HEK293T (cell line): ENCODE measurements around the gene ITGB2.

Source experiments
- CTCF ChIA-PET: fragments of 350-600 bp; formaldehyde crosslinking; extraction: SDS; loops from one replicate; lab custom pipeline; 2021; ENCODE audit warnings: antibody characterized with exemption, inconsistent platforms; lab: Yijun Ruan, JAX
- POLR2A ChIA-PET: fragments of 350-600 bp; formaldehyde crosslinking; extraction: SDS; loops from one replicate; lab custom pipeline; 2020; ENCODE audit warnings: antibody characterized with exemption, inconsistent platforms; lab: Yijun Ruan, JAX
- DNase-seq: peaks from one replicate; pipeline ENCODE4 v3.0.0; 2012; ENCODE audit warnings: mixed read lengths; ENCODE audit errors: extremely low spot score
- ARNT ChIP-seq: fragments of 450-650 bp; IDR thresholded peaks from 2 replicates; pipeline ENCODE4 v1.6.1; 2017; ENCODE audit warnings: mild to moderate bottlenecking
- BHLHE40 ChIP-seq: fragments of 450-650 bp; IDR thresholded peaks from 2 replicates; pipeline ENCODE4 v1.6.1; 2016; ENCODE audit warnings: mild to moderate bottlenecking, moderate library complexity, borderline replicate concordance
- CTBP1 ChIP-seq: fragments of 450-650 bp; IDR thresholded peaks from 2 replicates; pipeline ENCODE4 v1.6.1; 2016; ENCODE audit warnings: borderline replicate concordance
- ELF4 ChIP-seq: fragments of 450-650 bp; IDR thresholded peaks from 2 replicates; pipeline ENCODE4 v1.6.1; 2017; ENCODE audit warnings: antibody characterized with exemption
- FOXA1 ChIP-seq: fragments of 450-650 bp; IDR thresholded peaks from 2 replicates; pipeline ENCODE4 v1.6.1; 2016; ENCODE audit warnings: mild to moderate bottlenecking
- FOXK2 ChIP-seq: fragments of 450-650 bp; IDR thresholded peaks from 2 replicates; pipeline ENCODE4 v1.6.1; 2016; ENCODE audit warnings: mild to moderate bottlenecking
- FOXM1 ChIP-seq: fragments of 450-650 bp; IDR thresholded peaks from 2 replicates; pipeline ENCODE4 v1.6.1; 2017; ENCODE audit warnings: mild to moderate bottlenecking, borderline replicate concordance
- HDGF ChIP-seq: fragments of 450-650 bp; IDR thresholded peaks from 2 replicates; pipeline ENCODE4 v1.6.1; 2017; ENCODE audit warnings: antibody characterized with exemption, borderline replicate concordance
- L3MBTL2 ChIP-seq: fragments of 450-650 bp; conservative IDR thresholded peaks from 2 replicates; pipeline ENCODE4 v1.6.1; 2016; ENCODE audit warnings: mild to moderate bottlenecking
- LEF1 ChIP-seq: fragments of 450-650 bp; IDR thresholded peaks from 2 replicates; pipeline ENCODE4 v1.6.1; 2017; ENCODE audit warnings: mild to moderate bottlenecking, borderline replicate concordance
- NFRKB ChIP-seq: fragments of 450-650 bp; IDR thresholded peaks from 2 replicates; pipeline ENCODE4 v1.6.1; 2016; ENCODE audit warnings: mild to moderate bottlenecking, moderate library complexity
- PKNOX1 ChIP-seq: fragments of 450-650 bp; IDR thresholded peaks from 2 replicates; pipeline ENCODE4 v1.6.1; 2016
- SP1 ChIP-seq: fragments of 450-650 bp; IDR thresholded peaks from 2 replicates; pipeline ENCODE4 v1.6.1; 2017
- SUZ12 ChIP-seq: fragments of 450-650 bp; IDR thresholded peaks from 2 replicates; pipeline ENCODE4 v1.6.1; 2016; ENCODE audit warnings: mild to moderate bottlenecking
- TARDBP ChIP-seq: fragments of 450-650 bp; IDR thresholded peaks from 2 replicates; pipeline ENCODE4 v1.6.1; 2016
- ZNF384 ChIP-seq: fragments of 450-650 bp; IDR thresholded peaks from 2 replicates; pipeline ENCODE4 v1.6.1; 2016

The ITGB2 gene

GRCh38 chr21:44935533-44935927, 14.8 kb upstream of the ITGB2 start:
- CTCF ChIA-PET, result no interaction called here
- DNase-seq, result no peak
- no peak for TF ChIP-seq LEF1
- no peak for TF ChIP-seq CTBP1
- TF ChIP-seq ZNF384, result no peak
- no peak for TF ChIP-seq PKNOX1
- no peak for TF ChIP-seq FOXK2
- TF ChIP-seq BHLHE40, result no peak
- no peak for TF ChIP-seq FOXM1
- no peak for TF ChIP-seq TARDBP
- TF ChIP-seq FOXA1, result no peak
- no peak for TF ChIP-seq NFRKB
- TF ChIP-seq SUZ12, result no peak
- no peak for TF ChIP-seq L3MBTL2
- POLR2A ChIA-PET, result no interaction called here

GRCh38 chr21:44934797-44935532, 14.3 kb upstream of the ITGB2 start:
- POLR2A ChIA-PET, result interaction anchor here (0.9 kb wide), 1 partner anchor 134 kb away, joined by 3 read pairs; the partner anchor contains the start of gene UBE2G2
- CTCF ChIA-PET, result no interaction called here
- TF ChIP-seq ARNT (no peak), HDGF (no peak), ZNF384 (no peak), FOXK2 (no peak), SUZ12 (no peak), ELF4 (no peak), FOXM1 (no peak), SP1 (no peak), BHLHE40 (no peak), FOXA1 (no peak), NFRKB (no peak), L3MBTL2 (no peak), TARDBP (no peak)
- no peak for DNase-seq

GRCh38 chr21:44934276-44934675, 13.6 kb upstream of the ITGB2 start:
- DNase-seq, result no peak
- TF ChIP-seq FOXK2 (no peak), SP1 (no peak), NFRKB (no peak), BHLHE40 (no peak), CTBP1 (no peak), FOXM1 (no peak), ELF4 (no peak), ZNF384 (no peak)
- POLR2A ChIA-PET, result interaction anchor here (0.9 kb wide), 1 partner anchor 133 kb away, joined by 3 read pairs; the partner anchor contains the start of gene UBE2G2
- CTCF ChIA-PET, result no interaction called here

- CTCF ChIA-PET, result no interaction called here
- POLR2A ChIA-PET, result interaction anchor here (0.9 kb wide), 1 partner anchor 132 kb away, joined by 3 read pairs; the partner anchor contains the start of gene UBE2G2
- no peak for TF ChIP-seq FOXA1
- no peak for TF ChIP-seq CTBP1
- no peak for TF ChIP-seq SP1
- DNase-seq, result no peak
Observed at GRCh38 chr21:44933918-44934260, 13.2 kb upstream of the ITGB2 start.

GRCh38 chr21:44933199-44933917, 12.7 kb upstream of the ITGB2 start:
- CTCF ChIA-PET, result no interaction called here
- POLR2A ChIA-PET, result no interaction called here
- TF ChIP-seq FOXA1 (no peak), BHLHE40 (no peak), CTBP1 (no peak), ELF4 (no peak), LEF1 (no peak), HDGF (no peak), PKNOX1 (no peak), NFRKB (no peak), FOXK2 (no peak)
- no peak for DNase-seq

GRCh38 chr21:44932408-44933181, 11.9 kb upstream of the ITGB2 start:
- POLR2A ChIA-PET, result no interaction called here
- CTCF ChIA-PET, result no interaction called here
- DNase-seq, result no peak
- no peak for TF ChIP-seq NFRKB
- no peak for TF ChIP-seq TARDBP
- TF ChIP-seq FOXA1, result no peak
- TF ChIP-seq LEF1, result no peak
- TF ChIP-seq ARNT, result no peak
- TF ChIP-seq SP1, result no peak
- no peak for TF ChIP-seq PKNOX1
- TF ChIP-seq ELF4, result no peak
- no peak for TF ChIP-seq ZNF384
- TF ChIP-seq SUZ12, result no peak
- TF ChIP-seq BHLHE40, result no peak
- TF ChIP-seq L3MBTL2, result no peak
- no peak for TF ChIP-seq FOXM1
- TF ChIP-seq CTBP1, result no peak
- TF ChIP-seq FOXK2, result no peak
- no peak for TF ChIP-seq HDGF
